Activated T-cell treated with anti-CD3 and anti-CD28 coated beads, Interleukin-2, amount 50 U/mL, for 72 hours (primary cell): ENCODE data around the gene SMAP1. TPM values are rescaled to one million over a fixed set of nuclear protein-coding genes. Genes with fewer than 3 reads are reported as not detected.

Experiments
- ATAC-seq, 2 donors: fragments of 150-1000 bp; cut with Tn5 transposase; replicated peaks in 1 of 2; 2 replicates each; pipeline ENCODE4 v1.10.0; 2021; ENCODE audit warnings: moderate library complexity in 2 of 2, mild to moderate bottlenecking in 1 of 2
- DNase-seq, 2 donors: peaks; one replicate each; pipeline ENCODE4 v3.0.0; 2021 to 2022; ENCODE audit warnings: mixed read lengths in 1 of 2
- H3K27ac Mint-ChIP-seq: one replicate; pipeline ENCODE4 v1.8.0; 2022; ENCODE audit warnings: mild to moderate bottlenecking, moderate library complexity, mixed read lengths
- H3K27me3 Mint-ChIP-seq: one replicate; pipeline ENCODE4 v1.8.0; 2022; ENCODE audit warnings: low read depth, mixed read lengths
- H3K36me3 Mint-ChIP-seq, 2 donors: one replicate each; pipeline ENCODE4 v1.8.0; 2022; ENCODE audit warnings: mixed read lengths in 2 of 2, mild to moderate bottlenecking in 1 of 2; ENCODE audit not compliant: insufficient read depth in 2 of 2
- H3K4me1 Mint-ChIP-seq: one replicate; pipeline ENCODE4 v1.8.0; 2022; ENCODE audit warnings: low read depth, mixed read lengths
- H3K4me3 Mint-ChIP-seq, 2 donors: one replicate each; pipeline ENCODE4 v1.8.0; 2022; ENCODE audit warnings: mild to moderate bottlenecking in 2 of 2, mixed read lengths in 2 of 2, moderate library complexity in 2 of 2
- H3K9me3 Mint-ChIP-seq, 2 donors: one replicate each; pipeline ENCODE4 v1.8.0; 2022; ENCODE audit warnings: mixed read lengths in 2 of 2
- total RNA-seq, 2 donors: library from RNA; stranded (reverse); gene quantifications; one replicate each; pipeline ENCODE4 v1.2.3, GENCODE V29; 2022

The SMAP1 gene
- total RNA-seq, 2 donors from 2014 or later: 28.9 to 30.9 TPM

DNA sequence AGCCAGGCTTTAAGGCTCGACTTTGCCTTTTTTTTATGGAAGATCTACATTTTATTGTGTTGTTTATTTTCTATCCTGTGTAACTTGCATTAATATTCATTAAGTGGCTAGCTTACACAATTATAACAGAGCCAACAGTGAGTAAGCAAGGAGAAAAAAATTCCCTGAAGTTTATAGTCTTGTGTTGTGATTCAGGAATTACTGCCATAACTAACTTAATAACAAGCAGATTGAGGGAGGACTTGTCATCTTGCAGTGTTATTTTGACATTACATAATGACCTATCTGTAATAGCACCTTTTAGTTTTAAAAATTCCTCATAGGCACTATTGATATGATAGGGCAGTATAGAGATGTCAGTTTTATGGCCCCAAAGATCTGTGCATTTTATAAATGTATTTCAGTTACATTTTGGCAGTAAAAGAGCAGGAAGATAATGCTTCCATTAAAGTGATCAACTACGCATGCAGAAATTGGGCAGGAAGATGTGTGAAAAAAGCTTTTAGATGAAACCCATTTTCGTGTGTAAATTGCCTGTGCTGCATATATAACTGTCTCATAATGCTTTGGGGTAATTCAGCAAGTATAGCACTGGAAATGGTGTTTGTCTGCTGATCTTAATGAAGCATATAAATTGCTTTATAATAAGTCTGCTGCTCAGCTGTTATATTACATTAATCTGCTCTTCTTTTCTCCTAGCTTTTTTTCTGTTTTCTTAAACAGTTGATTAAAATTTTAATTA is 123.0 kb downstream of the SMAP1 start:
- Mint-ChIP-seq H3K9me3 (peaks cover 5 to 10% of the 10 kb centered on the region in 2 donors), H3K27me3 (no peaks in the 10 kb centered on the region), H3K4me3 (no peak overlapping the region), H3K36me3 (peaks cover 10 to 25% of the 10 kb centered on the region in 2 donors), H3K4me1 (no peaks in the 10 kb centered on the region), H3K27ac (peak overlapping the region; percentile 34)
- DNase-seq: no peak
- ATAC-seq: no peak

DNA sequence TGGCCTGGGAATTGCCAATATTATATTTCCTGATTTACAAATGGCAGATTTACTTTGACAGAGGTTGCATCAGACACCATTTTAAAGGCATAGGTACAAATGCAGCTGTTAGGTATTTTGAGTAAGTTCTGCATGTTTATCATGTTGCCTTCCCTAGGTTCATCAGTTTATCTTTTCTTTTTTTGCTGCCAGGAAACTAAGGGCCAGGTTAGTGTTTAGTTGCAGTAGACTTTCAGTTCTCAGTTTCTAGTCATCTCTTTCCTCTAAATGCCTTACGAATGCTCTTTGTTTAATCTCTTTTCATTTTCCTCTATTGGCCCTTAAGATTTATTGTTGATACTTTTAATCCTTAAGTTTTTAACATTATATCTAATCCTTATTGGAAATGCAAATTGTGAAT is 129.9 kb downstream of the SMAP1 start:
- no peaks in the 10 kb centered on the region for H3K27me3 Mint-ChIP-seq

GRCh38 chr6:70806086-70806485 is 138.4 kb downstream of the SMAP1 start:
- Mint-ChIP-seq H3K36me3 (peaks cover 9 to 36% of the 10 kb centered on the region in 2 donors), H3K27ac (no peak overlapping the region), H3K27me3 (no peaks in the 10 kb centered on the region), H3K4me3 (no peak overlapping the region), H3K9me3 (peaks cover 10 to 13% of the 10 kb centered on the region in 2 donors), H3K4me1 (peaks cover 3% of the 10 kb centered on the region)
- DNase-seq: no peak
- no peak for ATAC-seq

More for the DNA sequence above, 129.9 kb downstream of the SMAP1 start:
- ATAC-seq (peak; percentile 64 to 73), DNase-seq (no peak)
- H3K4me3 Mint-ChIP-seq: peak overlapping the region; percentile 5 to 78
- peak overlapping the region; percentile 96 for H3K27ac Mint-ChIP-seq
- H3K9me3 Mint-ChIP-seq: peaks cover 10 to 12% of the 10 kb centered on the region in 2 donors
- peaks cover 22% of the 10 kb centered on the region for H3K4me1 Mint-ChIP-seq
- H3K36me3 Mint-ChIP-seq: peaks cover 9 to 28% of the 10 kb centered on the region in 2 donors

DNA sequence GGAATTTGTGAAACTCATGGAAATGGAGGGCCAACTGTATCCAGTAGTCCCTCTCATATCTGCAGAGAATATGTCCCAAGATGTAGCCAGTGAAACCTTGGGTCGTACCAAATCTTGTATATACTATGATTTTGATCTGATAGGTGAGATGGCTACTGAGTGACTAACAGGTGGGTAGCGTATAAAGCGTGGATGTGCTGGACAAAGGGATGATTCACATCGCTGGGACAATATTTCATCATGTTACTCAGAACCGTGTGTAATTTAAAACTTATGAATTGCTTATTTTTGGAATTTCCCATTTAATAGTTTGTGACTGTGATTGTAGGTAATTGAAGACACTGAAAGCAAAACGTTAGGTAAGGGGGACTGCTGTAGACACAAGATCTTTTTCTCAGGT is 144.1 kb downstream of the SMAP1 start:
- Mint-ChIP-seq H3K4me1 (no peaks in the 10 kb centered on the region), H3K27ac (no peak overlapping the region), H3K36me3 (peaks cover 0 to 2% of the 10 kb centered on the region in 2 donors), H3K9me3 (no peaks in the 10 kb centered on the region), H3K4me3 (no peak overlapping the region), H3K27me3 (no peaks in the 10 kb centered on the region)
- ATAC-seq: no peak
- DNase-seq: no peak

GRCh38 chr6:70813885-70814284 is 146.2 kb downstream of the SMAP1 start:
- no peak for ATAC-seq

GRCh38 chr6:70819646-70820045 is 152.0 kb downstream of the SMAP1 start:
- peaks cover 0 to 3% of the 10 kb centered on the region in 2 donors for H3K9me3 Mint-ChIP-seq
- no peak overlapping the region for H3K27ac Mint-ChIP-seq
- H3K4me1 Mint-ChIP-seq: no peaks in the 10 kb centered on the region
- ATAC-seq (no peak), DNase-seq (no peak)
- H3K36me3 Mint-ChIP-seq: peaks cover 7% of the 10 kb centered on the region in 2 donors
- H3K4me3 Mint-ChIP-seq: no peak overlapping the region
- H3K27me3 Mint-ChIP-seq: no peaks in the 10 kb centered on the region

More at GRCh38 chr6:70813885-70814284, 146.2 kb downstream of the SMAP1 start:
- H3K36me3 Mint-ChIP-seq: peaks cover 0 to 2% of the 10 kb centered on the region in 2 donors
- H3K9me3 Mint-ChIP-seq: no peaks in the 10 kb centered on the region
- H3K27me3 Mint-ChIP-seq: no peaks in the 10 kb centered on the region
- H3K4me1 Mint-ChIP-seq: no peaks in the 10 kb centered on the region
- no peak overlapping the region for H3K27ac Mint-ChIP-seq
- no peak for DNase-seq
- H3K4me3 Mint-ChIP-seq: no peak overlapping the region

DNA sequence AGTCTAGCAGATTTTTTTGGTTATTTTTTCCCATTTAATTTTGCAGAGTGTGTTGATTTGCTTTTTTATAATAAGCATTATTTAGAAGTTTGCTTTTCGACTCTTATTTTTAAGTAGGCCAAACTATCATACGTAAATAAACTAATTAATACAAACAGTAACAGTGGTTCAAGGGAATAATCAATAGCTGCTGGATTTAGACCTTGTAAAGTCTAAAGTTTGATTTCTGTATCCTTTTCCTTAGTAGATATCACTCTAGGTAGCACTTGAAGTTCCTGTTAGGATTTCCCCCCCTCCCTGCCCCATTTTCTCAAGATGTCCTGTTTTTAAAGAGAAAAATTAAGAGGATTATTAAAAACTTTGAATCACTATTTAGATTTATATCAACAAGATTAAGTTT is 153.1 kb downstream of the SMAP1 start:
- no peaks in the 10 kb centered on the region for H3K4me1 Mint-ChIP-seq
- no peak overlapping the region for H3K27ac Mint-ChIP-seq
- ATAC-seq (no peak), DNase-seq (no peak)
- H3K9me3 Mint-ChIP-seq: peaks cover 0 to 3% of the 10 kb centered on the region in 2 donors
- no peaks in the 10 kb centered on the region for H3K27me3 Mint-ChIP-seq
- no peak overlapping the region for H3K4me3 Mint-ChIP-seq
- H3K36me3 Mint-ChIP-seq: peaks cover 7% of the 10 kb centered on the region in 2 donors

GRCh38 chr6:70821751-70822150 is 154.1 kb downstream of the SMAP1 start:
- H3K27me3 Mint-ChIP-seq: no peaks in the 10 kb centered on the region
- DNase-seq (no peak), ATAC-seq (no peak)
- H3K36me3 Mint-ChIP-seq: peaks cover 7% of the 10 kb centered on the region in 2 donors
- H3K9me3 Mint-ChIP-seq: peaks cover 0 to 3% of the 10 kb centered on the region in 2 donors
- no peak overlapping the region for H3K4me3 Mint-ChIP-seq
- no peak overlapping the region for H3K27ac Mint-ChIP-seq
- no peaks in the 10 kb centered on the region for H3K4me1 Mint-ChIP-seq

DNA sequence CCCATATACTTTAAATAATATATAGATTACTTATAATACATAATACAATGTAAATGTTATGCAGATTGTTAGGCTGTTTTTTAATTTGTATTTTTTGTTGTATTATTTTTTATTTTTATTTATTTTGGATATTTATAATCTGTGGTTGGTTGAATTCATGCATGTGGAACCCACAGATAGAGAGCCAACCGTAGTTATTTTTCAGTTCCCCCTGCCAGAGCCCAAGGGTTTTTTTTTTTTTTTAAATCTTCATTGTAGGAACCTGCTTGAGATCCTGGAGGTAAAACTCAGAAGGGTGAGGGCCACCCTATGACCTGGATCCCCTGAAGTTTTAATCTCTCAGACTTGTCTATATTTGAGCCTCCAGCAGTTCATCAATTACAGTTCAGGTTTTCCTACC is 156.0 kb downstream of the SMAP1 start:
- H3K9me3 Mint-ChIP-seq: peaks cover 0 to 3% of the 10 kb centered on the region in 2 donors
- DNase-seq (no peak), ATAC-seq (no peak)
- H3K27me3 Mint-ChIP-seq: no peaks in the 10 kb centered on the region
- H3K27ac Mint-ChIP-seq: no peak overlapping the region
- peaks cover 7% of the 10 kb centered on the region in 2 donors for H3K36me3 Mint-ChIP-seq
- no peak overlapping the region for H3K4me3 Mint-ChIP-seq
- H3K4me1 Mint-ChIP-seq: no peaks in the 10 kb centered on the region

DNA sequence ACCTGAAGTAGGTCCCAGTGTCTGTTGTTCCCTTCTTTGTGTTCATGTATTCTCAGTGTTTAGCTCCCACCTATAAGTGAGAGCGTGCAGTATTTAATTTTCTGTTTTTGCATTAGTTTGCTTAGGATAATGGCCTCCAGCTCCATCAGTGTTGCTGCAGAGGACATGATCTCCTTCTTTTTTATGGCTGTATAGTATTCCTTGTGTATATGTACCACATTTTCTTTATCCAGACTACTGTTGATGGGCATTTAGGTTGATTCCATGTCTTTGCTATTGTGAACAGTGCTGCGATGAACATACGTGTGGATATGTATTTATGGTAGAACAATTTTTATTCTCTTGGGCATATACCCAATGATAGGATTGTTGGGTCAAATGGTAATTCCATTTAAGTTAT is 163.7 kb downstream of the SMAP1 start:
- ATAC-seq (no peak), DNase-seq (no peak)
- H3K27me3 Mint-ChIP-seq: no peaks in the 10 kb centered on the region
- no peak overlapping the region for H3K4me3 Mint-ChIP-seq
- H3K36me3 Mint-ChIP-seq: peaks cover 2% of the 10 kb centered on the region in 2 donors
- no peaks in the 10 kb centered on the region for H3K9me3 Mint-ChIP-seq
- H3K4me1 Mint-ChIP-seq: no peaks in the 10 kb centered on the region
- no peak overlapping the region for H3K27ac Mint-ChIP-seq

DNA sequence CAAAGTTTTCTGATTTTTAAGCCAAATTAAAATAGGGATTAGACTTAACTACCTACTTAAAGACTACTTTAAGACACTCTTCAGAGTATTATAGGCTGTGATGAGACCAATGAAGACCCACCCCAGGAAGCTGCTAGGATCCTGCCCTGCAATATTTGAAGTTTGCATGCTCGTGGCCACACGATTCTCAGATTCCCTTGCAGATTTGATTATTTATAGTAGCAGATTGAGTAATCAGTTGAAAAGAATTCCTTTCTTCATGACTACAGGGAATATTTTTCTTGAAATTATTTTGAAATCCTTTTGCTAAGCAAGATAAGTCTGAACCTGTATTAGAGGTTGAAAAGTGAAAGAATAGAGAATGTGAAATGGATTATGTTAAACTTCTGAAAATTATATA is 166.8 kb downstream of the SMAP1 start:
- H3K27ac Mint-ChIP-seq: no peak overlapping the region
- ATAC-seq: no peak
- H3K4me3 Mint-ChIP-seq: no peak overlapping the region

GRCh38 chr6:70838907-70839285 is 171.2 kb downstream of the SMAP1 start:
- H3K4me3 Mint-ChIP-seq: no peak overlapping the region
- H3K27me3 Mint-ChIP-seq: no peaks in the 10 kb centered on the region
- no peak for ATAC-seq
- peaks cover 17% of the 10 kb centered on the region for H3K4me1 Mint-ChIP-seq
- H3K27ac Mint-ChIP-seq: peak overlapping the region; percentile 72
- H3K36me3 Mint-ChIP-seq: no peaks in the 10 kb centered on the region
- no peak for DNase-seq
- no peaks in the 10 kb centered on the region for H3K9me3 Mint-ChIP-seq

More for the DNA sequence above, 166.8 kb downstream of the SMAP1 start:
- Mint-ChIP-seq H3K36me3 (peaks cover 2% of the 10 kb centered on the region in 2 donors), H3K4me1 (peaks cover 12% of the 10 kb centered on the region), H3K27me3 (no peaks in the 10 kb centered on the region), H3K9me3 (no peaks in the 10 kb centered on the region)
- DNase-seq: no peak

DNA sequence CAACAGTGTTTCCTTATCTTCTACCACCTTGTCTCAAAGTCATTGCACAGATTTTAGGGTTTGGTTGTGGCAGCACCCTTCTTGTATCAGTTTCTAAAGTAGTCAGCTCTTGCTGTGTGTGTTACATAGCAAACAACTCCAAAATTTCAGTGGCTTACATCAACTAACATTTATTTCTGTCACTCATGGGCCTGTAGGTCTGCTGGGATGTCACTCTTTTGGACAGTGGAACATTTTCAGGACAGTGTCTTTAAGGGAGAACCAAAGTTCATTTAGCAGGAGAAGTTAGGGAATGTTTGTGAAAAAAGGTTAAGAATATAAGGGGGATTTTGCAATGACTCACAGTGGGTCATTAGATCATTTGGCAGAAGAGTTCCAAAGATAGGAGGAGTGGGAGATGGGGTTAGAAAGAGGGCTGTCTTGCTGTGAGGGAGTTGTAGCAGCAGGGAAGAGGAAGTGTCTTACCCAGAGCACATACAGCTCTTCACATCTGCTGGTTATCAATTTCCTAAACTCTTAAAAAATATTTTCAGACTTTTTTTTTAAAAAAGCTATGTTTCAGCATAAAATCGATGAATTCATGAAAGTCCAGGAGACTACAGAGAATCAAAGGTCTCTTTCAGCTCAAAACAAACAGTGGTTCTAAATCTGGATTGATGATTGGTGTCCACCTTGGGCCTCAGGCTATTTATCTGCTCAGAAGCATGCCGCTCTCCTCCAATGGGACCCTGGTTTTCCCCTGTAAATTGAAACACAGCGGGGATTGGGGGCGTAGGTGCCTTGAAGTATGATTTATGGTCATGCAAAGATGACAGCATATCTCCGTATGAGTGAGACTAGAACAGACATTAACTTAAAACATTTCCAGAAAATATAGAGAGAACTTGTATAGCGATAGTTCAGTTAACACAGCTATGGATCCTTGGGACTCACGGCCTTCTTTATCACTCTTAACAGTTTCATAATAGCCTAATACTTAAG is 171.9 kb downstream of the SMAP1 start:
- DNase-seq (no peak), ATAC-seq (peak; percentile 91)
- H3K27me3 Mint-ChIP-seq: no peaks in the 10 kb centered on the region
- peak overlapping the region in 1 of 2 donors; percentile 4 for H3K4me3 Mint-ChIP-seq
- H3K36me3 Mint-ChIP-seq: no peaks in the 10 kb centered on the region
- H3K27ac Mint-ChIP-seq: peak overlapping the region; percentile 72
- no peaks in the 10 kb centered on the region for H3K9me3 Mint-ChIP-seq
- H3K4me1 Mint-ChIP-seq: peaks cover 17% of the 10 kb centered on the region
